Liver (tissue), 9 donors: ENCODE data around the gene RPTN. TPM values are rescaled to one million over a fixed set of nuclear protein-coding genes. Genes with fewer than 3 reads are reported as not detected.

Source experiments
- DNase-seq: peaks from one replicate; pipeline ENCODE4 v3.0.0-alpha.2; 2017; ENCODE audit warnings: low spot score
- H3K27ac ChIP-seq, 2 donors: one replicate each; pipeline ENCODE4 v1.7.0; 2013; ENCODE audit warnings: inconsistent platforms in 2 of 2, low read length in 2 of 2, control low read depth in 1 of 2, low read depth in 1 of 2, mild to moderate bottlenecking in 1 of 2
- H3K27me3 ChIP-seq, 4 donors: one replicate each; pipeline versions ENCODE4 v1.6.1 to v1.7.0; 2013; ENCODE audit warnings: low read length in 3 of 4, inconsistent platforms in 1 of 4, mild to moderate bottlenecking in 1 of 4, moderate library complexity in 1 of 4; ENCODE audit not compliant: control insufficient read depth in 4 of 4, insufficient read depth in 4 of 4
- H3K36me3 ChIP-seq, 4 donors: one replicate each; pipeline versions ENCODE4 v1.6.1 to v1.7.0; 2013; ENCODE audit warnings: low read length in 3 of 4, mild to moderate bottlenecking in 3 of 4, low read depth in 1 of 4, moderate library complexity in 1 of 4; ENCODE audit not compliant: control insufficient read depth in 4 of 4, insufficient read depth in 3 of 4
- H3K4me1 ChIP-seq, 4 donors: one replicate each; pipeline versions ENCODE4 v1.6.1 to v1.7.0; 2013; ENCODE audit warnings: low read length in 3 of 4, mild to moderate bottlenecking in 3 of 4, moderate library complexity in 1 of 4; ENCODE audit not compliant: control insufficient read depth in 4 of 4, insufficient read depth in 4 of 4
- H3K4me3 ChIP-seq, 3 donors: one replicate each; pipeline versions ENCODE4 v1.6.1 to v1.7.0; 2013; ENCODE audit warnings: low read length in 3 of 3, control low read depth in 1 of 3, low read depth in 1 of 3, mild to moderate bottlenecking in 1 of 3
- H3K9ac ChIP-seq, 2 donors: one replicate each; pipeline ENCODE4 v1.7.0; 2013; ENCODE audit warnings: low read length in 2 of 2, mild to moderate bottlenecking in 2 of 2, moderate library complexity in 2 of 2, control low read depth in 1 of 2, low read depth in 1 of 2
- H3K9me3 ChIP-seq, 4 donors: one replicate each; pipeline versions ENCODE4 v1.6.1 to v1.7.0; 2013; ENCODE audit warnings: low read length in 3 of 4; ENCODE audit not compliant: control insufficient read depth in 4 of 4
- ATF3 ChIP-seq: IDR thresholded peaks from 2 replicates; pipeline ENCODE4 v1.6.1; 2016; ENCODE audit warnings: antibody characterized with exemption
- JUND ChIP-seq, 2 donors: IDR thresholded peaks; 2 replicates each; pipeline ENCODE4 v1.6.1; 2016; ENCODE audit warnings: antibody characterized with exemption in 2 of 2
- MAX ChIP-seq: IDR thresholded peaks from 2 replicates; pipeline ENCODE4 v1.6.1; 2016; ENCODE audit warnings: antibody characterized with exemption
- NR2F2 ChIP-seq: IDR thresholded peaks from 2 replicates; pipeline ENCODE4 v1.6.1; 2016; ENCODE audit warnings: antibody characterized with exemption
- WGBS: extraction: QIAGEN DNeasy Blood & Tissue Kit; methylation state at CpG from one replicate; pipeline ENCODE4 v1.1.7; 2013; 5-methylcytosine and 5-hydroxymethylcytosine counted together
- polyA plus RNA-seq, 2 donors: library from polyadenylated mRNA; stranded (reverse) in 1 of 2; unstranded in 1 of 2; fragments of 200-250 nt in 1 of 2; fragments of >200 nt in 1 of 2; fragmentation: Nextera tagmentation in 1 of 2; extraction: Ambion mirVana in 1 of 2; gene quantifications; one replicate each; pipeline versions ENCODE4 v1.2.1 to v1.2.3, GENCODE V29; 2013 to 2015
- total RNA-seq, 2 donors: library from RNA; depleted of rRNA; stranded (reverse); fragments of >200 nt; gene quantifications; one replicate each; pipeline ENCODE4 v1.2.3, GENCODE V29; 2014
- donor health status: healthy.
- donor health status: healthy.
- donor health status: healthy.
- donor health status: healthy.
- donor health status: healthy.

Gene RPTN
- total and polyA plus RNA-seq, 4 donors, result not detected

- Histone ChIP-seq H3K4me1 (peaks cover under 1 to 23% (median 17%) of the 10 kb centered on the region in 4 donors), H3K36me3 (no peaks in the 10 kb centered on the region), H3K9me3 (no peaks in the 10 kb centered on the region), H3K9ac (no peak overlapping the region), H3K4me3 (no peak overlapping the region), H3K27me3 (peaks cover 4 to 22% (median 5%) of the 10 kb centered on the region in 4 donors), H3K27ac (no peak overlapping the region)
- no peak for DNase-seq
- WGBS, result 42% methylated on average over 2 of the region's 2 CpGs
- TF ChIP-seq NR2F2 (no peak), MAX (no peak), JUND (IDR thresholded peaks at IDR 0.05) (no peak), ATF3 (no peak)
Observed at GRCh38 chr1:152104854-152105253, 54.2 kb downstream of the RPTN start.

Other genes starting within 250 kb of the RPTN start
- gene THEM4, start 249.7 kb downstream of the RPTN start, total RNA-seq, result 10 to 100 TPM in 1 of 2 donors, 1 to 10 TPM in 1; 6.5 to 16.2 TPM
- 10 to 100 TPM in 1 of 2 donors, 1 to 10 TPM in 1; 6.1 to 13.1 TPM for gene THEM4, start 249.7 kb downstream of the RPTN start, polyA plus RNA-seq
- 10 to 100 TPM in 1 of 2 donors, 1 to 10 TPM in 1; 7.0 to 23.1 TPM for gene S100A10, start 165.4 kb downstream of the RPTN start, total RNA-seq
- 10 to 100 TPM; 47.8 to 99.5 TPM for gene S100A10, start 165.4 kb downstream of the RPTN start, polyA plus RNA-seq
- gene S100A11, start 122.2 kb downstream of the RPTN start, total RNA-seq, result 10 to 100 TPM in 1 of 2 donors, 1 to 10 TPM in 1; 9.9 to 10.3 TPM
- gene S100A11, start 122.2 kb downstream of the RPTN start, polyA plus RNA-seq, result 10 to 100 TPM; 51.6 to 76.1 TPM
- gene TCHHL1, start 70.2 kb downstream of the RPTN start, total RNA-seq, result not detected
- gene TCHHL1, start 70.2 kb downstream of the RPTN start, polyA plus RNA-seq, result not detected
- gene TCHH, start 43.8 kb downstream of the RPTN start, total RNA-seq, result under 1 TPM; 0.05 to 0.33 TPM
- gene TCHH, start 43.8 kb downstream of the RPTN start, polyA plus RNA-seq, result under 1 TPM; 0.07 to 0.09 TPM
- gene HRNR, start 65.0 kb upstream of the RPTN start, total RNA-seq, result not detected
- gene HRNR, start 65.0 kb upstream of the RPTN start, polyA plus RNA-seq, result under 1 TPM in 1 of 2 donors, not detected in 1; 0.04 TPM
- gene FLG, start 166.0 kb upstream of the RPTN start, total RNA-seq, result under 1 TPM in 1 of 2 donors, not detected in 1; under 0.01 TPM
- gene FLG, start 166.0 kb upstream of the RPTN start, polyA plus RNA-seq, result under 1 TPM; under 0.01 to 0.06 TPM
- not detected for gene FLG2, start 200.8 kb upstream of the RPTN start, total RNA-seq
- not detected for gene FLG2, start 200.8 kb upstream of the RPTN start, polyA plus RNA-seq